Neural progenitor cell (in vitro differentiated cells): ENCODE results near the gene LBX2. TPM values are rescaled to one million over a fixed set of nuclear protein-coding genes. Genes with fewer than 3 reads are reported as not detected.
"Not testable (repeated sequence)": the region's sequence is repeated elsewhere in the genome, so short reads cannot be mapped to it uniquely, and the experiment has no call there.

Experiments
- DNase-seq: peaks from one replicate; pipeline ENCODE4 v3.0.0-alpha.2; 2016; ENCODE audit warnings: low spot score
- H2AFZ ChIP-seq: fragments of 200-600 bp; sonication (generic); replicated peaks from 2 replicates; pipeline ENCODE4 v1.6.1; 2016; ENCODE audit warnings: antibody characterized with exemption
- H3F3A ChIP-seq: fragments of 200-600 bp; sonication (generic); 2 replicates; pipeline ENCODE4 v1.6.1; 2016; ENCODE audit warnings: antibody characterized with exemption, low read depth
- H3K27ac ChIP-seq: fragments of 200-600 bp; sonication (generic); 2 replicates; pipeline ENCODE4 v1.5.1; 2016; ENCODE audit warnings: mild to moderate bottlenecking
- H3K27me3 ChIP-seq: fragments of 200-600 bp; sonication (generic); 2 replicates; pipeline ENCODE4 v1.6.1; 2016; ENCODE audit warnings: mild to moderate bottlenecking, moderate library complexity
- H3K36me3 ChIP-seq: fragments of 200-600 bp; sonication (generic); 2 replicates; pipeline ENCODE4 v1.5.1; 2016
- H3K4me1 ChIP-seq: fragments of 200-600 bp; sonication (generic); 2 replicates; pipeline ENCODE4 v1.6.1; 2016; ENCODE audit warnings: mixed run types
- H3K4me2 ChIP-seq: fragments of 200-600 bp; sonication (generic); 2 replicates; pipeline ENCODE4 v1.6.1; 2016
- H3K4me3 ChIP-seq: fragments of 200-600 bp; sonication (generic); 2 replicates; pipeline ENCODE4 v1.5.1; 2016
- H3K79me2 ChIP-seq: fragments of 200-600 bp; sonication (generic); 2 replicates; pipeline ENCODE4 v1.6.1; 2016; ENCODE audit warnings: low read depth
- H3K9ac ChIP-seq: fragments of 200-600 bp; sonication (generic); 2 replicates; pipeline ENCODE4 v1.6.1; 2016
- H3K9me3 ChIP-seq: fragments of 200-600 bp; sonication (generic); 2 replicates; pipeline ENCODE4 v1.5.1; 2016; ENCODE audit warnings: low read depth
- H4K20me1 ChIP-seq: fragments of 200-600 bp; sonication (generic); 2 replicates; pipeline ENCODE4 v1.6.1; 2016; ENCODE audit warnings: low read depth
- H3K27ac Mint-ChIP-seq: 3 replicates; pipeline ENCODE4 v1.8.0; 2021; ENCODE audit warnings: mixed read lengths
- H3K27me3 Mint-ChIP-seq: 2 replicates; pipeline ENCODE4 v1.8.0; 2022; ENCODE audit warnings: low read depth, mild to moderate bottlenecking, inconsistent platforms, moderate library complexity, mixed read lengths; ENCODE audit not compliant: insufficient read depth
- H3K36me3 Mint-ChIP-seq: 3 replicates; pipeline ENCODE4 v1.8.0; 2021; ENCODE audit warnings: mixed read lengths
- H3K4me1 Mint-ChIP-seq: 3 replicates; pipeline ENCODE4 v1.8.0; 2021; ENCODE audit warnings: mixed read lengths
- H3K4me3 Mint-ChIP-seq: 3 replicates; pipeline ENCODE4 v1.8.0; 2021; ENCODE audit warnings: mild to moderate bottlenecking, moderate library complexity, mixed read lengths
- H3K9me3 Mint-ChIP-seq: 3 replicates; pipeline ENCODE4 v1.8.0; 2020; ENCODE audit warnings: mixed read lengths
- CTCF ChIP-seq: fragments of 200-600 bp; sonication (generic); IDR thresholded peaks from 2 replicates; pipeline ENCODE4 v1.5.1; 2017; ENCODE audit warnings: antibody characterized with exemption, mild to moderate bottlenecking
- EZH2 ChIP-seq: fragments of 200-600 bp; sonication (generic); IDR thresholded peaks from 2 replicates; pipeline ENCODE4 v1.6.1; 2017; ENCODE audit warnings: antibody characterized with exemption, mild to moderate bottlenecking, moderate library complexity
- EZH2phosphoT487 ChIP-seq: fragments of 200-600 bp; sonication (generic); IDR thresholded peaks from 2 replicates; pipeline ENCODE4 v1.6.1; 2017; ENCODE audit warnings: antibody characterized with exemption
- total RNA-seq: library from RNA; depleted of rRNA; stranded (reverse); fragments of >200 nt; gene quantifications from 2 replicates; pipeline ENCODE4 v1.2.3, GENCODE V29; 2015; ENCODE audit warnings: low replicate concordance

The LBX2 gene
- total RNA-seq, 1 donor from 2014 or later = not detected

GRCh38 chr2:74488643-74489481 is 10.5 kb downstream of the LBX2 start:
- no peaks in the 10 kb centered on the region for H3K27me3 Mint-ChIP-seq
- H3K9me3 ChIP-seq = no peaks in the 10 kb centered on the region
- peaks cover 28% of the 10 kb centered on the region for H3K36me3 Mint-ChIP-seq
- H3K36me3 ChIP-seq = no peaks in the 10 kb centered on the region
- no peaks in the 10 kb centered on the region for H3F3A ChIP-seq
- H3K79me2 ChIP-seq = peaks cover 6% of the 10 kb centered on the region
- no peak overlapping the region for H3K4me2 ChIP-seq
- H3K27me3 ChIP-seq = no peaks in the 10 kb centered on the region
- H3K4me3 ChIP-seq = no peak overlapping the region
- H3K4me1 Mint-ChIP-seq = no peaks in the 10 kb centered on the region
- no peak overlapping the region for H3K4me3 Mint-ChIP-seq
- peaks cover 4% of the 10 kb centered on the region for H4K20me1 ChIP-seq
- TF ChIP-seq EZH2phosphoT487 (no peak), CTCF (no peak)
- no peak overlapping the region for H2AFZ ChIP-seq
- no peak overlapping the region for H3K27ac Mint-ChIP-seq
- H3K9ac ChIP-seq = no peak overlapping the region
- no peak for DNase-seq
- H3K4me1 ChIP-seq = no peaks in the 10 kb centered on the region
- no peak overlapping the region for H3K27ac ChIP-seq
- no peaks in the 10 kb centered on the region for H3K9me3 Mint-ChIP-seq

GRCh38 chr2:74486141-74486540 is 13.3 kb downstream of the LBX2 start:
- Histone ChIP-seq H3F3A (no peaks in the 10 kb centered on the region), H3K36me3 (no peaks in the 10 kb centered on the region), H4K20me1 (peaks cover 16% of the 10 kb centered on the region), H3K9me3 (no peaks in the 10 kb centered on the region), H3K4me1 (peaks cover 4% of the 10 kb centered on the region), H3K79me2 (peaks cover 21% of the 10 kb centered on the region), H3K4me3 (no peak overlapping the region), H3K9ac (no peak overlapping the region), H2AFZ (no peak overlapping the region), H3K4me2 (no peak overlapping the region), H3K27ac (no peak overlapping the region), H3K27me3 (no peaks in the 10 kb centered on the region)
- Mint-ChIP-seq H3K27me3 (no peaks in the 10 kb centered on the region), H3K4me3 (no peak overlapping the region), H3K36me3 (peaks cover 17% of the 10 kb centered on the region), H3K27ac (no peak overlapping the region), H3K9me3 (no peaks in the 10 kb centered on the region), H3K4me1 (peaks cover 9% of the 10 kb centered on the region)
- TF ChIP-seq CTCF = no peak
- no peak for TF ChIP-seq EZH2phosphoT487
- no peak for TF ChIP-seq EZH2
- no peak for DNase-seq

GRCh38 chr2:74483675-74484164 is 15.7 kb downstream of the LBX2 start:
- Mint-ChIP-seq H3K4me3 (peak overlapping the region; percentile 100), H3K27ac (peak overlapping the region; percentile 27), H3K4me1 (peaks cover 21% of the 10 kb centered on the region), H3K36me3 (peaks cover 10% of the 10 kb centered on the region)
- H3K36me3 ChIP-seq, DNase-seq, H3K4me1 ChIP-seq, H3K9me3 ChIP-seq, H3F3A ChIP-seq, H3K27ac ChIP-seq, H3K27me3 Mint-ChIP-seq, H3K9me3 Mint-ChIP-seq, H3K27me3 ChIP-seq, H3K9ac ChIP-seq: not testable (repeated sequence)
- Histone ChIP-seq H3K4me2 (peak overlapping the region; percentile 97), H3K79me2 (peaks cover 33% of the 10 kb centered on the region), H2AFZ (peak overlapping the region; percentile 84), H3K4me3 (peak overlapping the region; percentile 81), H4K20me1 (peaks cover 23% of the 10 kb centered on the region)
